ENCODE measurements around the gene ZNF710.
"Not testable (repeated sequence)": the region's sequence is repeated elsewhere in the genome, so short reads cannot be mapped to it uniquely, and the experiment has no call there.

Gene ZNF710

DNA sequence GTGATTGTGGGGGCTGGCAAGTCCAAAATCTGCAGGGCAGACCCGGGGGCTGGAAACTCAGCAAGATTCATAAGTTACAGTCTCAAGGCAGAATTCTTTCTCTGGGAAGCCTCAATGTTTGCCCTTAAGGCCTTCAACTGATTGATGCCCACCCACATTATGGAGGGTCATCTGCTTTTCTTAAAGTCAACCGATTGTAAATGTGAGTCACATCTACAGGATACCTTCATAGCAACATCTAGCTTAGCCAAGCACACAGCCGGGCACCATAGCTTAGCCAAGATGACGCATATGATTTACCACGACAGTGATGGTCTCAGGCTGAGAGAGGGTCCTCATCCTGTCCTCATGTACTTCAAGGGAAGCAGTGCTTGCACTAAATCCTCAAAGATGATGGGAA is 57.7 kb downstream of the ZNF710 start:
- no peak for DNase-seq (ENCODE audit: low read depth in 2 of 2, low spot score in 1 of 2)

DNA sequence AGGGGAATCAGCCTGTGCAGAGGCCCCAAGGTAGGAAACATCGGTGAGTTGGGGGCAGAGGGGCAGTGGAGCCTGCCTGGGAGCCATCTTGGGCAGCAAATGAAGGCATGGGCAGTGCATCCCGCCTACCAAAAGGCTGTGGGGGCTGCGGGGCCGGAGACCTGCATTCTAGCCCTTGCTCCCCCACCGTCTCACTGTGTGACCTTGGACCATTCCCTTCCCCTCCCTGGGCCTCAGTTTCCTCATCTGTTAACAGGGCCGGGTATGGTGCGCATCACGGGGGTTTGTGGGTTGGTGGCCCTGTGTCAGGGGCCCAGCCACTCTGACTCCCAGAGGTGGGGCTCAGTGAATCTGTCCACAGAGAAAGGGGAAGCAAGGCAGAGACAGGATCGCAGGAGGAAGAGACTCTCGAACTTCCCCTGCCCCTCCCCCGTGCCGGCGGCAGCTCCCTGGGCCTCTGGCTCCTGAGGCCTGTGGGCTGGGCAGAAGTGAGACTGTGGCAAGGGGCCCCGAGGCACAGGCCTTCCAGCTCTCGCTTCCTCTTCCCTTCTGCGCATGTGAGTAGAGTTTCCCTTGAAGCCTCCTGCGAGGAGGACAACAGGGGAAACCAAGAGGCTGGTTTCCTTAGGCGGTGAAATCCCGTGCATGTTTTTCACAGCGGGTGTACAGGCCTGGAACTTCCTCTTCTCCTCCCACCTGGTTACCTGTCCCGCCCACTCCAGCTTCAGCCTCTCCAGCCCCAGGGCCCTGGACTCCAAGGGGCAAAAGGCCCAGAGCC is 58.3 kb downstream of the ZNF710 start:
- DNase-seq (ENCODE audit: low read depth in 2 of 2, low spot score in 1 of 2) = peak; percentile 27 to 31

- no peak for DNase-seq (ENCODE audit: low read depth in 2 of 2, low spot score in 1 of 2)
Observed at GRCh38 chr15:90060797-90061196, 59.7 kb downstream of the ZNF710 start.

DNA sequence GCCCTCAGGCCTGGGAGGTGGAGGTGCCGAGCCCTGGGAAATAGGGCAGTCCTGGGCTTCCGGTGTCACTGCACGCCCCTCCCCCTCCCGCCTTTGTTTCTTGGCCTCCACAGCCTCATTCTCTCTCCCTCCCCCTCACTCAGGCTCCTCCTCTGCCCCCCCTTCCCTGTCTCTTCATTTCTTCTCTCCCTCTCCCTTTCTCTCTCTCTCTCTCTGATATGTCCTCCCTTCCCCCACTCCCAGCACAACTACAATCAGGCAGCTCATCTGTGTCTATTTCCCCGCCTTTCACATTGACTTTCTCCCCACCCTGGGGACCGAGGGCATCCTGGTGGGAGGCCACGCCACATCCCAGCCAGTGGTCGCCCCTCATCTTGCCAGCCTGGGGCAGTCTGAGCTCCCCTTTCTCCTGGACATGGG is 60.9 kb downstream of the ZNF710 start:
- DNase-seq (ENCODE audit: low read depth in 2 of 2, low spot score in 1 of 2) = no peak

DNA sequence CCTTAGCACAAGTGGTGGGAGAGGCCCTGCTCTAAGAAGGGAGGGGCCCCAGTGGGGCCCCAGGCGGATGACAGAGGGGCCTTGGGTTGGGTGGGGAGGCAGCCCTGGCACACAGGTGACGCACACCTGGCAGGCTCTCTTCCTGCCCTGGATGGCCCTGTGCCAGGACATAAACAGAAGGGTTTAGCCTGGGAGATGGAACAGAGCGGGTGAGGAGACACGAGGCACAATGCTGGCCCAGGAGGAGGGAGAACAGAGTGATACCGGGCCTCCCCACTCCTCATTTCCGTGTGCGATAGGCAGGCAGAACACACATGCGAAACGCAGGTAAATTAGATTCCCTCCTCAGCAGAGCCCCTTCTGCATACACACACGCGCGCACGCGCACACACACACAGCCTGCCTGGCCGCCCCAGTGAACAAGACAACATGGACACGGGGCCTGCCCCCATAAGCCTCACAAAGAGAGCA is 61.4 kb downstream of the ZNF710 start:
- DNase-seq (ENCODE audit: low read depth in 2 of 2, low spot score in 1 of 2) = no peak

DNA sequence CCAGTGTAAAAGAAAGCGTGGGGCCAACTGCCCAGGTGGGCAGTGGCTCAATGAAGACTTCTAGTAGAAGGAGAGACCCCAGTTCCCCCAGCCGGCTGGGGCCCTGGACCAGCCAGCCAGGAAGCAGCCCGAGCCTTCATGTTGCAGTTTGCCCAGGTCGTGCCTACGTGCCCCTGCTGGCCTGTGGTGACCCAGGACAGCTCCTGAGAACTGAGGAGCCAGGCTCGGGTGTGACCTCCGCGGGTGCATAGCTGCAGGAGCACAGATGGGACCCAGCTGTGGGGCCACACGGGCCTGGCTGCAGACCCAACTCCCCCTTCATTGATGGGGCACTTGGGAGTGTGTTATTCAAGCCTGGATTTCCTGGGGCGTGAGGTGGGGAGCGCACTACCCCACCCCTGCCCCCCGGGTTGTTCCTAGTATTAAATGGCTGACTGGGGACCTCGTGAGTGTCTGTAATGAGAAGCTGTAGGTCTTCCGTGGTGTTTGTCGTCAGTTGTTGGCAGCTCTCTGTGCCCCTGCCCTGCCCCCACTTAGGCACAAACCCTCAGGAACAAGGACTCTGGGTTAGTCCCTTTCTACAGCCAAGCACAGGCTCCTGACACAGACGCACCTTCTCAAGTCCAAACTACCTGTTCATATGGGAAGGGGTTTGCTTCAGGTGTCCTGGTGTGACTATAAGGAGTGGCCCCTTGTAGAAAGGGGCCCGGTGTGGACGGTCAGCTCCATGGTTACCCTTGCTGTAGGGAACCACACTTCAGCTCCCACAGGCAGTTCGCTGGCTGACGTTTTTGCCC is 62.0 kb downstream of the ZNF710 start:
- DNase-seq (ENCODE audit: low read depth in 2 of 2, low spot score in 1 of 2) = no peak

DNA sequence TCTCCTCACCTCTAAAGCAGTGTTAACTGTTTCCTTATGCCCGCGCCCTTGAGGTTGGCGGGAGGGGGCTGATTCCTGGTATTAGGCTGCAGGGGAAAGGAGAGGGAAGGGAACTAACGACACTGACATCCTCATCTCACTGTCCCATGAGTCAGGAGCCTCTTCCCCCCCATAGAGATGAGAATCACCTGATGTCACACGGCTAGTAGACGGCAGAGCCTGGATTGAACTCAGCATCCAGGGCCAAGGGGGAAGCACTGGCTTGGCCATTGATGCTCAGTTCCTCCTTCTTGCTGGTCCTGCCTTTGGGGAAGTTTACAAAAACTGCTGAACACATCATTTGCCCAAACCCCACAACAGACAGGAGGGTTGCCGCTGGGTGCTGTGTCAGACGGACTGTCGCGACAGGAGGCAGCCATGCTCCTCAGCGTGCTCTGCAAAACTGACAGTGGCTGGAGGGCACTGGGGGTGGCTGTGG is 62.7 kb downstream of the ZNF710 start:
- DNase-seq (ENCODE audit: low read depth in 2 of 2, low spot score in 1 of 2) = no peak

DNA sequence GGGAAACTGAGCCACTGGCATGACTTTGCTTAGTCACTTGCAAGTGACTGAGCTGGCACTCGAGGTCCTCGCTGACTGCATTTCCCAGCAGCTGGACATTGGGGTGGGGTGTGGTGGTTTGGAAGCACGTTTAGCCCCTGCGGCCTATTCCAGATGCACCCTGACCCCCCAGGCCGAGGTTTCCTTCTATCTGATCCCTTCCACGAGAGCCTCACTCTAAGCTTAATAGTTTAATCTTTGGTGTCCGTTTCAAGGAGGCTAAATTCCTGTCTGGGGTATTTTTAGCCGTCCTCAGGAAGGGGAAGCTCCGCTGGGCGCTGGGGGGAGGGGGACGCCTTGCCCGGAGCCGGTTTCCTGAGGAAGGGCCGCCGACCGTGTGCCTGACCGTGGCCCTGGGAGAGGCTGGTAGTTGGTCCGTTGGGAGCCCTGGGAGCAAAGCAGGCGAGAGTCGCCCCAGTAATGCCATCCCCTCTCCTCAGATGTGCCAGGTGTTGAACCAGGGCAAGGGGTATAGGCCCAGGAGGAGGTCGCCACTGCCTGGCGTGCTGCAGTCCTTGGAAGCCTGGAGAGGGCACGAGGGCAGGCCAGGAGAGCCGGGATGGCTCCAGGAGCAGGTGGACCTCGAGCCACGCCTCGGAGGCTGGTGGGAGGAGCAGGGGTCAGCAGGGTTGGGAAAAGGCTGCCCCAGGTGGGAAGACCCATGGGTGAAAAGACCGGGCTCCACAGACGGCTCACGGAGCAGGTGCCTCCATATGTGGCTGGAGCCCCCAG is 64.0 kb downstream of the ZNF710 start:
- no peak for DNase-seq (ENCODE audit: low read depth in 2 of 2, low spot score in 1 of 2)

GRCh38 chr15:90065682-90066049 is 64.5 kb downstream of the ZNF710 start:
- DNase-seq (ENCODE audit: low read depth in 2 of 2, low spot score in 1 of 2) = no peak

DNA sequence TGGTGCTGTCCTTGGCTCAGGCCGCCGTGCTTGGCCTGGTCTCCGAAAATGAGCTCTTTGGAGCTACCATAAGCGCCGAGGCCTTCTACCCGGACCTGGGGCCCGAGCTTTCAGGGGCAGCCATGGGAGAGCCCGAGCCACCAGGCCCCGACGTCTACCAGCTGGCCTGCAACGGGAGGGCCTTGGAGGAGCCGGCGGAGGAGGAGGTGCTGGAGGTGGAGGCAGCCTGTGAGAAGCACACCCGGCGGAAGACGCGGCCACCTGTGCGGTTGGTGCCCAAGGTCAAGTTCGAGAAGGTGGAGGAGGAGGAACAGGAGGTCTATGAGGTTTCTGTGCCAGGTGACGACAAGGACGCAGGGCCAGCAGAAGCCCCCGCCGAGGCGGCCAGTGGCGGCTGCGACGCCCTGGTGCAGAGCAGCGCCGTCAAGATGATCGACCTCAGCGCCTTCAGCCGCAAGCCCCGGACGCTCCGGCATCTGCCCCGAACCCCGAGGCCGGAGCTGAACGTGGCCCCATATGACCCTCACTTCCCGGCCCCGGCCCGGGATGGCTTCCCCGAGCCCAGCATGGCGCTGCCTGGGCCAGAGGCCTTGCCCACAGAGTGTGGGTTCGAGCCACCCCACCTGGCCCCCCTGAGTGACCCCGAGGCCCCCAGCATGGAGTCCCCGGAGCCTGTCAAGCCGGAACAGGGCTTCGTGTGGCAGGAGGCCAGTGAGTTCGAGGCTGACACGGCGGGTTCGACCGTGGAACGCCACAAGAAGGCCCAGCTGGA is 66.2 kb downstream of the ZNF710 start:
- no peak for DNase-seq (ENCODE audit: low read depth in 2 of 2, low spot score in 1 of 2)

DNA sequence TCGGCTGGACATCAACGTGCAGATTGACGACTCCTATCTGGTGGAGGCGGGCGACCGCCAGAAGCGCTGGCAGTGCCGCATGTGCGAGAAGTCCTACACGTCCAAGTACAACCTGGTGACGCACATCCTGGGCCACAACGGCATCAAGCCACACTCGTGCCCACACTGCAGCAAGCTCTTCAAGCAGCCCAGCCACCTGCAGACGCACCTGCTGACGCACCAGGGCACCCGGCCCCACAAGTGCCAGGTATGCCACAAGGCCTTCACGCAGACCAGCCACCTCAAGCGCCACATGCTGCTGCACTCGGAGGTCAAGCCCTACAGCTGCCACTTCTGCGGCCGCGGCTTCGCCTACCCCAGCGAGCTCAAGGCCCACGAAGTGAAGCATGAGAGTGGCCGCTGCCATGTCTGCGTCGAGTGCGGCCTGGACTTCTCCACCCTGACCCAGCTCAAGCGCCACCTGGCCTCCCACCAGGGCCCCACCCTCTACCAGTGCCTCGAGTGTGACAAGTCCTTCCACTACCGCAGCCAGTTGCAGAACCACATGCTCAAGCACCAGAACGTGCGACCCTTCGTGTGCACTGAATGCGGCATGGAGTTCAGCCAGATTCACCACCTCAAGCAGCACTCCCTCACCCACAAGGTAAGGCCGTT is 67.0 kb downstream of the ZNF710 start:
- no peak for DNase-seq (ENCODE audit: low read depth in 2 of 2, low spot score in 1 of 2)

GRCh38 chr15:90070623-90071022 is 69.5 kb downstream of the ZNF710 start:
- DNase-seq (ENCODE audit: low read depth in 2 of 2, low spot score in 1 of 2) = not testable (repeated sequence)

GRCh38 chr15:90071220-90071807 is 70.2 kb downstream of the ZNF710 start:
- DNase-seq (ENCODE audit: low read depth in 2 of 2, low spot score in 1 of 2) = peak; percentile 62 to 68

DNA sequence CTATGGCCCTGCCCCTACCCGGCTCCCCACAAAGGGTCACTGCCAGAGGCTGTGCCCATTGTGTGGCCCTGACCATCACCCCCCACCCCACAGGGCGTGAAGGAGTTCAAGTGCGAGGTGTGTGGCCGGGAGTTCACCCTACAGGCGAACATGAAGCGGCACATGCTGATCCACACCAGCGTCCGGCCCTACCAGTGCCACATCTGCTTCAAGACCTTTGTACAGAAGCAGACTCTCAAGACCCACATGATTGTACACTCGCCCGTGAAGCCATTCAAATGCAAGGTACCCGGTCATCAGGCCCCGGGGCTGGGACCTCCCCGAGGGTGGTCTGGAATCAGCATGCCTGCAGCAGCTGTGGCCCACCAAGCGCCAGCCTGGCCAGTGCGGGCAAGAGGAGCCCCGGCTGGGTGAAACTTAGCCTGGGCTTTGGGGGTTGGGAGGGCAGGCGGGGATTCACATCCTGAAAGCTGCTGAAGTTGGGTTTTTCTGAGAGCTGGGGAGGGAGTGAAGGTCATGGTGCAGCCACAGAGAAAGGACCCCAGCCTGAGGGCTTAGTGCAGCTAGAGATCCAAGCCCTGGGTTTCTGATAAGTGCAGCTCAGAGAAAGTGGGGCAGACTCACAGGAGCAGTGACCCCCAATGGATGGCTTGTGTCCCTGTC is 72.0 kb downstream of the ZNF710 start:
- DNase-seq (ENCODE audit: low read depth in 2 of 2, low spot score in 1 of 2) = no peak

- no peak for DNase-seq (ENCODE audit: low read depth in 2 of 2, low spot score in 1 of 2)
Observed at GRCh38 chr15:90074023-90074422, 72.9 kb downstream of the ZNF710 start.

GRCh38 chr15:90074916-90075315 is 73.8 kb downstream of the ZNF710 start:
- DNase-seq (ENCODE audit: low read depth in 2 of 2, low spot score in 1 of 2) = no peak

DNA sequence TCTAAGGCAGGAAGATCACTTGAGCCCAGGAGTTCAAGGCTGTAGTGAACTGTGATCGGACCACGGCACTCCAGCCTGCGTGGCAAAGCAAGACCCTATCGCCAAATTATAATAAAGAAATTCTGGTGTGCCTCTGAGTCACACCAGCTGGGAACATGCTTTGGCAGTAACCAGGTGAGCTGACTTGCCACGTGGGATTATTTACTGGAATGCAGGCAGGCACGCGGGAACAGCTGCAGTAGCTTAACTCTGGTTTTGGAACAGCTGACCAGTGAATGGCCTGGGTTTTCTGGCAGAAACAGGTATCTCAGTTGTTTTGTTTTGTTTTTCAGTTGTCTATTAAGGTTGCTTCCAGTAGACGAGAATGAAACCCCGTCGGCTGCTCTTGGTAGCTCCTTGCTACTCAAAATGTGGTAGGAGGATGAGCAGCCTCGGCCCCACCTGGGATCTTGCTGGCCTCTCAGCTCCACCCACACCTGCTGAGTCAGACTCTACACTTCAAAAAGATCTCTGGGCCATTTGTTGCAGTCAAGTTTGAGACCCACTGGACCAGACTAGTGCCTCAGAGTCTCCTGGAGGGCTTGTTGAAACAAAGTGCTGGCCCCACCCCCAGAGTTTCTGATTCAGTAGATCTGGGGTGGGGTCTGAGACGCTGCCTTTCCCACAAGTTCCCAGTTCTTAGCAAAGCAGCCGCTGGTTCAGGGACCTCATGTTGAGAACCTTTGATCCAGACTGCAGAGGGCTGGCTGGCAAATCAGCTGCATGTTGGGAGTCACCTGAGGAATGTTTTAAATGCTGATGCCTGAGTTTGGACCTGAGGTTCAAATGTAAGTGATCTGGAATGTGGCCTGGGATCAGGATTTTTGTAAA is 74.5 kb downstream of the ZNF710 start:
- no peak for DNase-seq (ENCODE audit: low read depth in 2 of 2, low spot score in 1 of 2)

- DNase-seq (ENCODE audit: low read depth in 2 of 2, low spot score in 1 of 2) = no peak
Observed at GRCh38 chr15:90076716-90077115, 75.6 kb downstream of the ZNF710 start.
